ES-I3 (cell line): ENCODE results near the gene KCNQ1.

ENCODE experiments used
- H3K36me3 ChIP-seq: 2 replicates; pipeline ENCODE4 v1.6.1; 2013; ENCODE audit warnings: mild to moderate bottlenecking, low read length, control low read depth, moderate library complexity; ENCODE audit not compliant: insufficient read depth
- H3K4me1 ChIP-seq: 2 replicates; pipeline ENCODE4 v1.6.1; 2013; ENCODE audit warnings: mild to moderate bottlenecking, control low read depth, low read length; ENCODE audit not compliant: insufficient read depth
- H3K9ac ChIP-seq: 2 replicates; pipeline ENCODE4 v1.6.1; 2013; ENCODE audit warnings: low read depth, mild to moderate bottlenecking, low read length, moderate library complexity
- H3K9me3 ChIP-seq: 2 replicates; pipeline ENCODE4 v1.6.1; 2013; ENCODE audit warnings: mild to moderate bottlenecking, low read length, moderate library complexity; ENCODE audit not compliant: control insufficient read depth, insufficient read depth

Gene KCNQ1

DNA sequence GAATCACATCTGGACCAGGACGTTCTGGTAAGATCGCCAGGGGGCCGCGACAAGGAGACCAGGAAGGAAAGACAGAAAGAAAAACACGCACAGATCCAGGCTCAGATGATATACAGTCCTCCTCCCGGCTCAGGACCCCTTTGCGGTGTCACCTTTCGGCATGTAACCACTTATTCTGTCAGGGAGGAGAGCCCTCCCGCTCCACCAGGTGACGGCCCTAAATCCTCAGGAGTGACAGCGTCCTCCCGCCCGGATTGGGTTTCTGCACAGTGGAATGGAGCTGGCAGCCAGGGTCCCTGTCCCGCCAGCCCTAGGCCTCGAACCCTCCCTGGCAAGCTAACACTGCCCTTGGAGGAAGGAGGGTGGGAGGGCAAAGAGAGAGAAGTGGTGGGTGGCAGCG lies 279.3 kb downstream of the KCNQ1 start:
- H3K9ac ChIP-seq, result no peak overlapping the region
- peaks cover 12% of the 10 kb centered on the region; the same call in 1 of the 2 replicates for H3K4me1 ChIP-seq
- H3K9me3 ChIP-seq, result peaks cover 4% of the 10 kb centered on the region; the same call in 1 of the 2 replicates
- no peaks in the 10 kb centered on the region for H3K36me3 ChIP-seq

- H3K9me3 ChIP-seq, result peaks cover 4% of the 10 kb centered on the region; the same call in 1 of the 2 replicates
- no peaks in the 10 kb centered on the region for H3K36me3 ChIP-seq
- peaks cover 12% of the 10 kb centered on the region; the same call in 1 of the 2 replicates for H3K4me1 ChIP-seq
- H3K9ac ChIP-seq, result no peak overlapping the region
Observed at GRCh38 chr11:2724653-2725367, 280.0 kb downstream of the KCNQ1 start.

GRCh38 chr11:2725368-2726300 lies 280.8 kb downstream of the KCNQ1 start:
- Histone ChIP-seq H3K9ac (no peak overlapping the region), H3K9me3 (peaks cover 4% of the 10 kb centered on the region; the same call in 1 of the 2 replicates), H3K36me3 (no peaks in the 10 kb centered on the region), H3K4me1 (peaks cover 10% of the 10 kb centered on the region; the same call in 1 of the 2 replicates)

DNA sequence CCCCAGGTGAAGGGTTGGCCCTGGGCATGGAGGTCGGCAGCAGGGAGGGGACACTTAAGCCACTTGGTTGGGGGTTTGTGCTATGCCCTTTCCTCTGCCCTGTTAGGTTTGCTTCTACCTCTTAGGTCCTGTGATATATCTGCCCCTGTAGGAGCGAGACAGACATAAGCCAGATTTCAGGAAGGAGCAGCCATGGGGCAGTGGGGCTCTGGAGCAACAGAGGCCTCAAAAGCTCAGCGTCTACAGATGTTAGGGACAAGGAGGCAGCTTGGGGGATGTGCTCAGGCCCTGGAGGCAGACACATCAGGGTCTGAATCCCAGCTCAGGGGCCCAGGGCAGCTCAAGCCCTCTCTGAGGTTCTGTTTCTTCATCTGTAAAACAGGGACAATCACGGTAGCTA lies 282.2 kb downstream of the KCNQ1 start:
- Histone ChIP-seq H3K4me1 (no peaks in the 10 kb centered on the region), H3K36me3 (no peaks in the 10 kb centered on the region), H3K9me3 (peaks cover 4% of the 10 kb centered on the region; the same call in 1 of the 2 replicates), H3K9ac (no peak overlapping the region)

DNA sequence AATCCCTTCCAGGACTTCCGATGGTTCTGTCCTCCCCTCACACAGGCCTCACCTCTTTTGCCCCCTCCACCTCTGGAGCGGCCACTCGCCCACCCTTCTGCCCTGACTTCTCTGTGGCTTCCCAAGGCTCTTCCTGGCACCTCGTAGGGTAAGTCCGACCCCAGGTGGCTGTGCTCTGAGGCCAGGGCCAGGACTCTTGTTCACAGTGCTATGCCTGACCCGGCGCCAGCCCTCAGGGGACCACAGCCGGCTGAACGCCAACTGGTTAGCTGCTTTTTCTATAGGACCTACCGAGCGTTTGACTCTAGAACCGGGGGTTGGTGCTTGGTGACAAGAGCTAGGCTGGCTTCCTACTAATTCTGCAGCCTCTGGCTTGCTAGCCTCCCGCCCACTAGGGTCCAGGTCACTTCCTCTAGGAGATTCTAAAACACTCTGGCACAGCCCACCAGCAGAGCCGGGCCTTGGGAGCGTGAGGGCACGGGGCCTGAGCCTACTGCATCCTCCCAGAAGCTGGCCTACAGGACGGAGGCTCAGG lies 283.4 kb downstream of the KCNQ1 start:
- no peaks in the 10 kb centered on the region for H3K36me3 ChIP-seq
- no peaks in the 10 kb centered on the region for H3K4me1 ChIP-seq
- H3K9ac ChIP-seq, result no peak overlapping the region

DNA sequence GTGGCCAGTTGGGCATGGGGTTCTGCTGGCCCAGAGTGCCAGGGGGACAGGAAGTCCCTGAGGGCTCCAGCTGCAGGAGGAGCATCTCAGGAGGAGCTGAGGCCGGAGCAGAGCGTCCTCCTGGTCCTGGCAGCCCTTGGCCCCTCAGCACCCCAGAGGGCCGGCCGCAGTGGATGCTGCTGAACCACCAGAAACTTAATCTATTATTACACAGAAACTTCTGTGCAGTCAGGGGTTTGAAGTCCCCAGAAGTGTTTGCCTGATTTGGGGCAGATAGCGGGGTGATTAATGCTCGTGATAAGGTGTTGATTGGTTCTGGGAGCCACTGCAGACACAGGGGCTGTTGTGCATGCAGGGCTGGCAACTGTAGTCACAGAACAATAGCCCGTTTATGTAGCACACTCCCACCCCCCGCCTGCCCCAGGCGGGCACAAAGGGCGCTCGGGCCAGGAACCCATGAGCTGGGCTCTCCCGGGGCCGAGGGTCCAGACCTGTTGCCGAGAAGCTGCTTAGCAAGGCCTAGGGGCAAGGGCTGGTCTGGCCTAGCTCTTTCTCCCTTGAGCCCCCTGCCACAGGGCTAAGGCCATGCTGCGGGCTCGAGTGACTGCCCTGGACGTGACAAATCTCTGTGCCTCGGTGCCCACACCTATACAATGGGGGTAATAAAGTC lies 284.0 kb downstream of the KCNQ1 start:
- peaks cover 4% of the 10 kb centered on the region; the same call in 1 of the 2 replicates for H3K9me3 ChIP-seq
- no peak overlapping the region for H3K9ac ChIP-seq
- H3K4me1 ChIP-seq, result no peaks in the 10 kb centered on the region
- H3K36me3 ChIP-seq, result no peaks in the 10 kb centered on the region

More for the DNA sequence above, 283.4 kb downstream of the KCNQ1 start:
- peaks cover 4% of the 10 kb centered on the region; the same call in 1 of the 2 replicates for H3K9me3 ChIP-seq

GRCh38 chr11:2729841-2730240 lies 285.0 kb downstream of the KCNQ1 start:
- Histone ChIP-seq H3K4me1 (no peaks in the 10 kb centered on the region), H3K36me3 (no peaks in the 10 kb centered on the region), H3K9me3 (peaks cover 4% of the 10 kb centered on the region; the same call in 1 of the 2 replicates), H3K9ac (no peak overlapping the region)

DNA sequence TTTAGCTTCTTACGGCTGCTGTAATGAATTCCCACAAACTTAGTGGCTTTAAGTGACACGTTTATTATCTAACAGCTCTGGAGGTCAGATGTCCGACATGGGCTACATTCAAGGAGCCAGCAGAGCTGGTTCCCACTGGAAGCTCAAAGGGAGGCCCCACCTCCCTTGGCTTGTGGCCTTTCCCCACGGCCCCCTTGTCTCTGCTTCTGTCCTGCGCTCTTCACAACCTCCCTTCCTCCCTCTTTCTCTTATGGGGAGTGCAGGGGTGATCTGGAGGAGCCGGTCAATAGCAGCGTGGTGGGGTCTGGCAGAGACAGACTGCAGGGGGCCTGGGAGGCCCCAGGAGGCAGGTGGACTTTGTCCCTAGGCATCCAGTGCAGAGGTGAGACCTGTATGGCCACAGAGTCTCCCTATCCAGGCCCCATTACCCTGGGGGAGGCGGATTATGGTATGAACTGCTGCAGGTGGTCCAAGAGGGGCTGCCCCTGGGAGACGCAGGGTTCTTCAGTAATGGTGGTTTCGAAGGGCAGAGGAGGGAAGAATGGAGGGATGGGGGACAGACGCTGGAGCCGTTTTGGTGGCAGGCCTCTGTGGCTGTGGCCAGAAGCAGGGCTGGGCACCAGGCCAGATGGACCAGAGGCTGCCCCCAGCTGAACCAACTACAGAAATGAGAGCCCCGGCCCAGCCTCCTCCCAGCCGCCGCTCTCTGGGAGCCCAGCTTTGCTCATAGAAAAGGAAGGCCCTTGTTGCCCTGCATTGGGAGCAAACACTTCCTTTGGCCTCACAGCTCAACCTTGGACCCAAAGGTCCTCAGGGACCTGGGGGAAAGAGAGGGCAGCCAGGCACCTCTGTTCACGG lies 285.7 kb downstream of the KCNQ1 start:
- H3K4me1 ChIP-seq, result no peaks in the 10 kb centered on the region
- peaks cover 4% of the 10 kb centered on the region; the same call in 1 of the 2 replicates for H3K9me3 ChIP-seq
- no peak overlapping the region for H3K9ac ChIP-seq
- H3K36me3 ChIP-seq, result no peaks in the 10 kb centered on the region

GRCh38 chr11:2731130-2732125 lies 286.6 kb downstream of the KCNQ1 start:
- Histone ChIP-seq H3K36me3 (no peaks in the 10 kb centered on the region), H3K4me1 (no peaks in the 10 kb centered on the region), H3K9me3 (peaks cover 4% of the 10 kb centered on the region; the same call in 1 of the 2 replicates), H3K9ac (no peak overlapping the region)

GRCh38 chr11:2732261-2732939 lies 287.6 kb downstream of the KCNQ1 start:
- H3K9me3 ChIP-seq, result peaks cover 4% of the 10 kb centered on the region; the same call in 1 of the 2 replicates
- H3K4me1 ChIP-seq, result no peaks in the 10 kb centered on the region
- no peak overlapping the region for H3K9ac ChIP-seq
- no peaks in the 10 kb centered on the region for H3K36me3 ChIP-seq

DNA sequence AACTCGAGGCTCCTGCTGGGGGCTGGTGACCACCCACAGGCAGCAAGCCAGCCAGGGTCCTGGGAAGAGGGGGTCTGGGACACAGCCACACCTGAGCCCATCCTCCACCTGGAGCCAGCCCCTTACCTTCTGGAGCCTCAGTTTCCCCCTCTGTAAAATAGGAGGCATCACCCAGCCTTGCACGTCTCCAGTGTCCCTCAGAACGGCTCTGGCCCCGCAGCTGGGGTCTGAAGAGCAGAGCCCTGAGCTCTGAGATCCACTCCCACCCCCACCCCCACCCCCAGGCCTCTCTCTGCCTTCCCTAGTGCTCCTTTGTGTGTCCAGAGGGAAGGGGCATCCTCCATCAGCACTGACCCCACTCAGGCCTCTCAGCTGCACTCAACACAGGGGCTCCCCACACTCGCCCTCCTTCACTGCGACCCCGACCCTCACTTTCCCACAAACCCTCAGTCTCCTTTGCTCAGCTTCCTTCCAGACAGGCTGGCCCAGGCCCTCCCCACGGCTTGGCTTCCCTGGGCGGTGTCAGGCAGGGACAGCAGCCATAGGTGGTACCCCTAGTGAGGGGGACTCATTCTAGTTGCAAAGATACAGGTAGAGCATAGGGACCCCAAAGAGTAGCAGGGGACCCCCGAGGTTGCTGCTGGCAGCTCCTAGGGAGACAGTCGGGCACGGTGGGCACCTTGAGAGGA lies 288.3 kb downstream of the KCNQ1 start:
- H3K36me3 ChIP-seq, result no peaks in the 10 kb centered on the region
- H3K9ac ChIP-seq, result no peak overlapping the region

More for the DNA sequence above, 288.3 kb downstream of the KCNQ1 start:
- Histone ChIP-seq H3K4me1 (no peaks in the 10 kb centered on the region; the same call in 1 of the 2 replicates), H3K9me3 (peaks cover 2% of the 10 kb centered on the region; the same call in 1 of the 2 replicates)
